ENCODE measurements around the gene CA7.

Gene CA7

GRCh38 chr16:66899310-66899944, 55.2 kb downstream of the CA7 start:
- no peak for DNase-seq

- no peak for DNase-seq
These were observed 55.9 kb downstream of the CA7 start for GRCh38 chr16:66899945-66900710.

- DNase-seq = no peak
These were observed 56.7 kb downstream of the CA7 start for GRCh38 chr16:66900721-66901441.

- DNase-seq = no peak
These were observed 57.4 kb downstream of the CA7 start for GRCh38 chr16:66901626-66902025.

GRCh38 chr16:66902648-66903543, 58.7 kb downstream of the CA7 start:
- DNase-seq = no peak

All from activated CD4-positive, CD25-positive, alpha-beta regulatory T cell treated with anti-CD3 and anti-CD28 coated beads, Interleukin-2, amount 50 U/mL, for 72 hours (primary cell).